IMR-90 (cell line): ENCODE measurements around the gene CCM2. TPM values are rescaled to one million over a fixed set of nuclear protein-coding genes. Genes with fewer than 3 reads are reported as not detected.

Experiments used
- ATAC-seq: fragments of 200-7000 bp; cut with Tn5 transposase; 2 replicates; pipeline ENCODE4 v1.9.1; 2020; ENCODE audit warnings: low read depth, mild to moderate bottlenecking, moderate library complexity
- BruUV-seq: library from RNA; stranded (reverse); fragments of 400-500 nt; replicated peaks from 2 replicates; lab custom pipeline; 2021; lab: Mats Ljungman, UMichigan
- CTCF ChIA-PET: fragments of 300-600 bp; formaldehyde crosslinking; extraction: SDS; loops from one replicate; lab custom pipeline; 2021; ENCODE audit warnings: antibody characterized with exemption; lab: Yijun Ruan, JAX
- POLR2A ChIA-PET: fragments of 300-600 bp; sonication (Branson Sonifier 250); formaldehyde crosslinking; loops from one replicate; lab custom pipeline; 2022; ENCODE audit warnings: antibody characterized with exemption; ENCODE audit not compliant: unreplicated experiment; lab: Charles Lee
- DNase-seq: peaks from one replicate; pipeline ENCODE4 v3.0.0; 2013
- H2AFZ ChIP-seq: replicated peaks from 2 replicates; pipeline ENCODE3; 2013; ENCODE audit warnings: low read length, mild to moderate bottlenecking; ENCODE audit not compliant: poor library complexity
- H2AK5ac ChIP-seq: 2 replicates; pipeline ENCODE4 v1.6.1; 2013; ENCODE audit warnings: low read depth, low read length, inconsistent platforms
- H2AK9ac ChIP-seq: replicated peaks from 2 replicates; pipeline ENCODE3; 2013; ENCODE audit warnings: mild to moderate bottlenecking, low read depth, low read length, moderate library complexity; ENCODE audit not compliant: poor library complexity
- H2BK120ac ChIP-seq: 2 replicates; pipeline ENCODE4 v1.6.1; 2013; ENCODE audit warnings: low read depth, low read length, inconsistent platforms
- H2BK15ac ChIP-seq: 3 replicates; pipeline ENCODE4 v1.6.1; 2013; ENCODE audit warnings: low read depth, low read length, inconsistent platforms
- H2BK20ac ChIP-seq: 2 replicates; pipeline ENCODE4 v1.6.1; 2013; ENCODE audit warnings: low read depth, mild to moderate bottlenecking, inconsistent platforms, low read length, moderate library complexity
- H2BK5ac ChIP-seq: 2 replicates; pipeline ENCODE4 v1.6.1; 2013; ENCODE audit warnings: mild to moderate bottlenecking, low read depth, low read length, inconsistent platforms; ENCODE audit not compliant: poor library complexity, severe bottlenecking
- H3K14ac ChIP-seq: replicated peaks from 2 replicates; pipeline ENCODE4 v1.6.1; 2013; ENCODE audit warnings: low read depth, low read length, inconsistent platforms
- H3K18ac ChIP-seq: 2 replicates; pipeline ENCODE4 v1.6.1; 2013; ENCODE audit warnings: low read depth, low read length, control low read depth
- H3K23ac ChIP-seq: 2 replicates; pipeline ENCODE4 v1.6.1; 2013; ENCODE audit warnings: low read depth, low read length, inconsistent platforms
- H3K27ac ChIP-seq: 2 replicates; pipeline ENCODE4 v1.5.1; 2013; ENCODE audit warnings: mild to moderate bottlenecking, control low read depth, low read length; ENCODE audit not compliant: insufficient read depth
- H3K27me3 ChIP-seq: 2 replicates; pipeline ENCODE4 v1.6.1; 2013; ENCODE audit warnings: low read length; ENCODE audit not compliant: control insufficient read depth, insufficient read depth
- H3K36me3 ChIP-seq: 2 replicates; pipeline ENCODE4 v1.6.1; 2013; ENCODE audit warnings: low read length, mixed read lengths; ENCODE audit not compliant: control insufficient read depth, insufficient read depth
- H3K4ac ChIP-seq: 2 replicates; pipeline ENCODE4 v1.6.1; 2013; ENCODE audit warnings: low read depth, low read length, inconsistent platforms
- H3K4me1 ChIP-seq: 2 replicates; pipeline ENCODE4 v1.6.1; 2013; ENCODE audit warnings: low read length, mixed read lengths; ENCODE audit not compliant: control insufficient read depth, insufficient read depth
- H3K4me2 ChIP-seq: 2 replicates; pipeline ENCODE4 v1.6.1; 2013; ENCODE audit warnings: low read depth, mild to moderate bottlenecking, control low read depth, low read length, moderate library complexity
- H3K4me3 ChIP-seq: 2 replicates; pipeline ENCODE4 v1.5.1; 2013; ENCODE audit warnings: low read depth, mild to moderate bottlenecking, control low read depth, low read length, moderate library complexity; ENCODE audit not compliant: insufficient read depth
- H3K56ac ChIP-seq: 2 replicates; pipeline ENCODE4 v1.6.1; 2013; ENCODE audit warnings: low read length, inconsistent platforms; ENCODE audit not compliant: insufficient read depth; ENCODE audit errors: extremely low read depth
- H3K79me1 ChIP-seq, 2 experiments: 2 replicates each; pipeline ENCODE4 v1.6.1; 2013; ENCODE audit warnings: low read length in 2 of 2, inconsistent platforms in 1 of 2, low read depth in 1 of 2
- H3K9ac ChIP-seq: 2 replicates; pipeline ENCODE4 v1.6.1; 2013; ENCODE audit warnings: low read depth, low read length, control low read depth
- H3K9me1 ChIP-seq: 2 replicates; pipeline ENCODE4 v1.6.1; 2013; ENCODE audit warnings: low read length, inconsistent platforms; ENCODE audit not compliant: insufficient read depth
- H3K9me3 ChIP-seq: 2 replicates; pipeline ENCODE4 v1.6.1; 2013; ENCODE audit warnings: low read length; ENCODE audit not compliant: control insufficient read depth, insufficient read depth
- H4K20me1 ChIP-seq: 2 replicates; pipeline ENCODE4 v1.6.1; 2013; ENCODE audit warnings: low read length, inconsistent platforms; ENCODE audit not compliant: insufficient read depth
- H4K5ac ChIP-seq: 2 replicates; pipeline ENCODE4 v1.6.1; 2013; ENCODE audit warnings: mild to moderate bottlenecking, low read depth, low read length, control low read depth
- H4K8ac ChIP-seq, 2 experiments: 2 replicates each; pipeline ENCODE4 v1.6.1; 2013; ENCODE audit warnings: low read depth in 2 of 2, low read length in 2 of 2, control low read depth in 1 of 2, inconsistent platforms in 1 of 2
- H4K91ac ChIP-seq: 2 replicates; pipeline ENCODE4 v1.6.1; 2013; ENCODE audit warnings: low read depth, low read length, inconsistent platforms; ENCODE audit not compliant: insufficient read depth
- CEBPB ChIP-seq: IDR thresholded peaks from 2 replicates; pipeline ENCODE4 v1.6.1; 2012; ENCODE audit warnings: low read depth, low read length, improper control_type of control experiment
- CTCF ChIP-seq: conservative IDR thresholded peaks from 2 replicates; pipeline ENCODE4 v1.5.1; 2012; ENCODE audit warnings: mild to moderate bottlenecking, low read depth, low read length, improper control_type of control experiment
- NFE2L2 ChIP-seq: fragments of 150-350 bp; IDR thresholded peaks from 2 replicates; pipeline ENCODE4 v1.6.1; 2016; ENCODE audit warnings: low read depth, mild to moderate bottlenecking, low read length
- POLR2A ChIP-seq: IDR thresholded peaks from 2 replicates; pipeline ENCODE4 v1.6.1; 2012; ENCODE audit warnings: mild to moderate bottlenecking, low read depth, low read length
- WGBS, 2 experiments: methylation state at CpG; one replicate each; pipeline versions ENCODE4 v1.1.5 to v1.1.7; 2013; ENCODE audit warnings: missing lambda C conversion rate in 2 of 2; ENCODE audit not compliant: insufficient read length in 1 of 2; ENCODE audit errors: extremely low coverage in 2 of 2; 5-methylcytosine and 5-hydroxymethylcytosine counted together
- dilution Hi-C: fragments of 300-500 bp; cut with HindIII; formaldehyde crosslinking; loops from one replicate; pipeline ENCODE4 v1.14.3; 2018; ENCODE audit warnings: low sequenced_read_pairs; ENCODE audit not compliant: unreplicated experiment
- in situ Hi-C: fragments of 300-500 bp; cut with MboI; formaldehyde crosslinking; loops from 3 replicates; pipeline ENCODE4 v1.14.3; 2019; ENCODE audit warnings: low sequenced_read_pairs, inconsistent platforms, mixed read lengths
- intact Hi-C: fragments of 100-400 bp; cut with micrococcal nuclease; formaldehyde crosslinking; loops from 2 replicates; pipeline ENCODE4 v1.10.0; 2022
- polyA plus RNA-seq, 3 experiments: library from polyadenylated mRNA; depleted of rRNA; stranded (reverse); fragments of >200 nt; gene quantifications; 2 replicates each; pipeline ENCODE4 v1.2.3, GENCODE V29; 2012; ENCODE audit warnings: low replicate concordance in 1 of 3
- total RNA-seq: library from RNA; depleted of rRNA; stranded (reverse); fragments of >200 nt; gene quantifications from 2 replicates; pipeline ENCODE4 v1.2.3, GENCODE V29; 2012

CCM2 gene
- total and polyA plus RNA-seq, 2 of the 4 experiments (the other 2 are of a cell fraction): 65.2 to 78.5 TPM

DNA sequence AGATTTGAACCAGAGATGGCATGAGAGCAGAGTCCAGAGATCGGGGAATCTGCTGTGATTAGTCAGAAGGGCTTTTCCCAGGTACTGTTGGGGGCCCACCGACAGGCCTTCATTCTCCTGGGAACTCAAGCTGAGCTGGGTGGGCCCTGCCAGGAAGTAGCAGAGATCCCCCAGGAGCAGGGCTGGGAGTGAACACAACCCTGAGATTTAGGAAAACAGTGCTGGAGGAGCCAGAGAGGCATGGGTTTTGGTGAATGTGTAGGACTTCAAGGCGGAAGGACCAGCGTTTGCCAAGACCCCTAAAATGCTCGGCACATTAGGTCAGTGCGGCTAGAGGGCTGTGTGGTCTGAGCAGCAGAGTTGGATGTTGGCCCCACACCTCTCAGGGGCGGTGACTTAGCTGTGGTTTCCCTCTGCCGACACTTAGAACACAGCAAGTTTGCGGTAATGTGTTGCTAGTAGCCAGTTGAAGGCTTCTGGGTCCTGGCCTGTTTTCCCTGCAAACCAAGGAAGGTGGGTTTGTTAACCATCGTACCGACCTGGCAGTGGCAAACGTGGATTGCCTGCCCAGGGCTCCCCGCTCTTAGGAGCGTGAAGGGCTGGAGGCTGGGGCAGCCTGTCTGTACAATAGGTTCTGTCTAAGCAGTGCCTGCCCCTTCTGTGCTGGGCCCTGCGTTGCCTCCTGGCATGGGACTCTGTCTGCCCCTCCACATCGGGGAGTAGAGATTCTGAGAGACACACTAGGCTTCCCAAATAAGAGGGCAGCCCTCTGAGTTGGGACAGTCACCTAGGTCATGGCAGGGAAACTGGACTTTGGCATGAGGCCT, 74.7 kb downstream of the CCM2 start:
- DNase-seq (no peak), ATAC-seq (no peak)
- peaks cover 4% of the 10 kb centered on the region; the same call in 1 of the 2 replicates for H4K20me1 ChIP-seq
- no peak overlapping the region for H3K4me3 ChIP-seq
- H3K9me1 ChIP-seq: peaks cover 5% of the 10 kb centered on the region; the same call in 1 of the 2 replicates
- no peak overlapping the region for H3K27ac ChIP-seq
- H3K56ac ChIP-seq: no peak overlapping the region
- H3K14ac ChIP-seq: no peak overlapping the region
- H3K4me2 ChIP-seq: no peak overlapping the region
- intact Hi-C loops (no loop called here), dilution Hi-C loops (no loop called here), in situ Hi-C loops (no loop called here)
- H3K23ac ChIP-seq: no peak overlapping the region
- no peak overlapping the region for H4K5ac ChIP-seq
- no peak overlapping the region for H2AFZ ChIP-seq
- BruUV-seq: no TSS peak
- no peak overlapping the region for H2BK15ac ChIP-seq
- H3K4ac ChIP-seq: no peak overlapping the region
- POLR2A ChIA-PET: no interaction called here
- H2AK9ac ChIP-seq: no peak overlapping the region
- peaks cover 3 to 10% of the 10 kb centered on the region in 2 experiments; a peak in 1 of 4 replicates for H3K79me1 ChIP-seq
- CTCF ChIA-PET: no interaction called here
- H4K8ac ChIP-seq: no peak overlapping the region
- H2BK120ac ChIP-seq: no peak overlapping the region
- no peak for TF ChIP-seq POLR2A
- no peak for TF ChIP-seq NFE2L2
- no peak for TF ChIP-seq CEBPB
- no peak for TF ChIP-seq CTCF
- H3K9me3 ChIP-seq: no peaks in the 10 kb centered on the region
- H4K91ac ChIP-seq: no peak overlapping the region
- H2BK20ac ChIP-seq: no peak overlapping the region
- H3K36me3 ChIP-seq: peaks cover 66% of the 10 kb centered on the region
- no peaks in the 10 kb centered on the region for H3K27me3 ChIP-seq
- H3K9ac ChIP-seq: no peak overlapping the region
- no peaks in the 10 kb centered on the region for H3K4me1 ChIP-seq
- H2AK5ac ChIP-seq: no peak overlapping the region
- no peak overlapping the region for H3K18ac ChIP-seq
- WGBS, 2 experiments: 91% methylated on average over 12 of the region's 16 CpGs; no CpG with 5 or more reads in 1 of the 2 experiments
- H2BK5ac ChIP-seq: no peak overlapping the region
